Measurements from ENCODE around the gene HORMAD2.

Gene HORMAD2, protein sequence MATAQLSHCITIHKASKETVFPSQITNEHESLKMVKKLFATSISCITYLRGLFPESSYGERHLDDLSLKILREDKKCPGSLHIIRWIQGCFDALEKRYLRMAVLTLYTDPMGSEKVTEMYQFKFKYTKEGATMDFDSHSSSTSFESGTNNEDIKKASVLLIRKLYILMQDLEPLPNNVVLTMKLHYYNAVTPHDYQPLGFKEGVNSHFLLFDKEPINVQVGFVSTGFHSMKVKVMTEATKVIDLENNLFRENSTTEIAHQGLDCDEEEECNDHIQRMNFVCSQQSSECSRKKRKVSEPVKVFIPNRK

DNA sequence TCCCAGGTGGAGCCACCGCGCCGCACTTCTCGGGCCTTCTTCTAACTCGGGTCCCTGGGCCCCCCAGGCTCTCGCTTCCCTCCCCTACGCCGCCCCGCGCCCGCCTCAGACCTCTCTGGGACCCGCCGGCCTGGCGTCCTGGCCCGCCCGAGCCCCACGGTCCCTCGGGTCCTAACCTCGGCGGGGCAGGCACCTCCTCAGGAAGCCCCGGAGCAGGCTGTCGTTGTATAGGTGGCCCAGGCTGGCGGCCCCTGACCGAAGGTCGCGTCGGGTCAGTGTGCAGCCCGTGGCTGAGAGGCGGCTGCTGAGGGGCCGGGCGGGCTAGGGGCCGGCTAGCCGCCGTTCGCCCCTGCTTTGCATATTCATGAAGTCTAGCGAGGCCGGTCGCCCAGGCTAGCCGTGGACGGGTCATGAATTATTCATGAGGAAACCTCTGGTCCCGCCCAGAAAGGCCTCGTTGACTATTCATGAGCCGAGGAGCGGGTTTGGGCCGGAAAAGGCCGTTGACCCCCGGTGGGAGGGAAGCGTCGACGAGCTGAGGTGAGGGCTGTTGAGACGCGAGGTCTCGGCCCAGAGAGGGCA, at the start of gene HORMAD2:
TSS of gene HORMAD2 (plus strand) at position 513 of the 582 bp plus-strand sequence. CDS start 13,489 bp downstream, outside the sequence.
- peak; percentile 88 for DNase-seq

DNA sequence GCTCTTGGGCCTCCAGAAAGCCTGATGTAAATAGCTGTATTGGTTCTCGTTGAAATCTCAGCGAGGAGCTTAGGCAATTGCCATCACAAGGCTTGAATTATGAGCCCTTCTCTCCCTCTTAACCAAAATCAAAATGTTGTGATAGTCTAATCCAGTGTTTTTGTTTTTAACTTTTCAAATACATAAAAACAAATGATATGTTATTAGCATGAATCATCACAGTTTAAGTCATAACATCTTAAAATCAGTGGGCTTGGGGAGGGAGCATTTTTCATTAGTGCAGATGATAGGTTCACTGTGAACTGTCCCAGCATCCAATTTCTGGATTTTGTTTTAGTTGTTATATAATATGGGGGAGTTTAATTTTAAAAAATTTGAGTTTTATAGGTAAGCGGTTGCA, 48.9 kb upstream of the HORMAD2 start:
- DNase-seq = no peak

DNA sequence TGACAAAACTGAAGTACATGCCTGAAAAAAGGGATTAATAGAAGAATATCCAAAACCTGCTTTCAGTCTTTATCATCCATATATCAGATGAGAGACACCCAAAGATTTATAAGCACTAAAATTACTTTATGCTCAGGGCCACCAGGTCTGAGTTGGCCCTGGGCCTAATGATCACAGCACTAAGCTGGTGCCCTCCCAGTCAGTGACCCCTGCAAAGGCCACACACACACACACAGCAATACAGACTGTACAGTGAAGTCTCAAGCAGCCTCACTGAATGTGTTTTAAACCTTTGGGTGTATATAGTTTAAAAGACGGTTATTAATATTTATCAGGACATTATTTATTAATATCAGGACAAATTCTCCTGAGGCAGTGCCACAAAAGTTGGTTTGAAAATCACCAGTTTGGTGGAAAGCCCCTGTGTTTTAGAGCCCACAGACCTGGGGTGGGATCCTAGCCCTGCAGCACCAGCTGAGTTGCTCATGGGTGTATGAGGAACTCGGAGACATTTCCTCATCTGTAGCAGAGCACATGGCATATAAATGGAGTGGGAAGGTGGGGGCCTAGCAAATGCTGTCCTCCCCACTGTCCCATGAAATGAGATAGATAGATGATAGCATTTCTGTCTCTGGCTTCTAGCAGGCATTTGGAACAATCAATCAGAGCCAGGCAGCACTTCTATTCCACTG, 48.4 kb upstream of the HORMAD2 start:
- DNase-seq = no peak

DNA sequence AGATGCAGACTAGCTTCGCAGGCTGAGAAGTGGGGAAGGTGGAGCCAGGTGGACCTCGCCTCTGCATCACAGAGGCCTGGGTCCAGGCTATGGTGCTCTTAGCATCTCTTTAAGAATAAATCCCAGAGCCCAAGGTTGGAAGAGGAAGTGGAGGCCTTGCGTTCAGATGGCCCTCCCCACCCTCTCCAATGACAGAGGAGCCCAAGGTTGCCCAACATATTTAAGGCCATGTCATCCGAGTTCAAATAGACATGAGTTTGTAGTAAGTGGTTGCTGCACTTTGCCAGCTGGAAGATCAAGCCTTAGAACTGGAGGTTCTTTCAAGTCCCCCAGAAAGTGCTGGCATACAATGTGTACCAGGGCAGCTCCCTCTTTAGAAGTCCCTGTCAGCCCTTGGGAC, 47.1 kb upstream of the HORMAD2 start:
- DNase-seq = no peak

DNA sequence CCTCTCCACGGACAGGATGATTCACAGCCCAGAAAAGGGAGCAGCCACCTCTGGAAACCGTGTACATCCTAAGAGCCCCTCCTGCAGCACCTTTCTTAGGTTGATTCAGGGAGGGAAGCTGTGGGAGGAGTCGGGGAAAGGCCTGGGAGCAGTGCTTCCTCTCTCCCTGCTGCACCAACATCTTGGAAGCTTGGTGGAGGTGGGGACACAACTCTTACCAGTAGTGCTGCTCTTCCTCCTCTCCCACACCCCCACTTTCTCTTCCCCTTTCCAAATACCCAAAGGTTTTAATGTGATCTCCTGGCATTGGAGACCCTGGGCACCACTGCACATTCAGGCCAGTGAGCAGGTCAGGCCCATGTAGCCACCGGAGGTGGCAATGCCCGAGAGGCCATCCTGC, 46.4 kb upstream of the HORMAD2 start:
- no peak for DNase-seq

DNA sequence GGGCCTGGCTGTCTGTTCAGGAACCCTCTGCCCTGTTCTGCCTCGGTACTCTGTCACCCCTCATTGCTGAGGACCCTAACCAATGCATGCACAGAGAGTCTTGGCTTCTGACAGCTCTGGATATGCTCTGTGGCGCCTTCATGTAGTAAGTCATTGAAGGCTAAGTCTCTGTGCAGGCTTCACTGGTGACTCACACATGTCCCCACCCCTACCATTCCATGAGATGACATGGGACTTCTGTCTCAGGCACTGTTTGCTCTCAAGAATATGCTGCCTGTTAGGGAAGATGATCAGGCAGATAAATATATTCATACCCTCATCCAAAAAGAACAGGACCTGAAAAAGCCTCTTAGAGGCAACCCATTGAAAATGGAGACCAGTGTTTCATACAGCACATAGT, 43.6 kb upstream of the HORMAD2 start:
- no peak for DNase-seq

DNA sequence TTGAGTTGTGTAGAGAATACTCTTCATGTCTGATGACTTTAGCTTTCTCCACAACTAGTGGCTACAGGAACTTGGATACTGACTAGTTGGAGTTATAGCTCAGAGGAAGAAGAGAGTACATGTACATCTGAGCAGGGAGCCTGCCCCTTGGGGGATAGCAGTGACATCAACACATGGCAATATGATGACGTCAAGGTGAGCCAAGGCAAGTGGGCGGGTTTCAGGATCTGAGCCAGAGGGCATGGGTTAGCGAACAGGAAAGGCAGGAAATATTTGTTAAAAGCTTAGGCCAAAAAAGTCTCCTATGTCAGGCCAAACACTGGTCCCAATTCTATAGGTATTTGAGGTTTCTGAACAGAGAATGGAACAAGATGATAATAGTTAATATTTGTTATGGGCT, 42.0 kb upstream of the HORMAD2 start:
- DNase-seq = no peak

DNA sequence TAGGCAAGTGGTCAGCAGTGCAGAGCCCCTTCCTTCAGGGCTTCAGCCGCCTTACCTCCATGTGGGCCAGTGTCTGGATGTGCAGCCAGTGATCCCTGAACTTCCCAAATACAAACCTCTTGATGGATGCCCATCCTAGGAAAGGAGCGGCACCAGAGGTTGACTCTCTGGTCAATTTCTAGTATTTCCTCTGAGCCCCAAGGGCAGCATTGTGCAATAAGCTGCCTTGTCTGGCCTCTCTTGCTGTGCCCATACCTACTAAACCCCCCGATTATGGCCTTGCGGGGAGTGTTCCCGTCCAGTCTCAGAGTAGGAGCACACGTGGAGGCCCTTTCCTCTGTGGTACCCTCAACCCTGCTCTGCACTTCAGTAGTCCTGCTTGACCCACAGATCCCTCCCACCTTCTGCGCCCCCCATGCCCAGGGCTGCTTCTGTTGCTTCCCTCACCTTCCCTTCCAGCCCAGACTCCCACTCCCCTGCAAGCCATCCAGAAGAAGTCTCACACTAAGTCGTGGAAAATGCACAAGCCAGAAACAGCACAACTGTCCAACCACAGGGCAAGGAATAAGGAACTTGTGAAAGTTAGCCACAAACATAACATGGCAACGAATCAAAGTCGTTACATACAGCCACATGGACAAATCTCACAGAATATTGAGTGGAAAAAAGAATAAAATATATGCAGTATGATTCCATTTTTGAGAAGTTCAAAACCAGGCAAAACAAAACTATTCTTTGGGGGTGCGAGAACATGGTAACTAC, 39.6 kb upstream of the HORMAD2 start:
- no peak for DNase-seq

DNA sequence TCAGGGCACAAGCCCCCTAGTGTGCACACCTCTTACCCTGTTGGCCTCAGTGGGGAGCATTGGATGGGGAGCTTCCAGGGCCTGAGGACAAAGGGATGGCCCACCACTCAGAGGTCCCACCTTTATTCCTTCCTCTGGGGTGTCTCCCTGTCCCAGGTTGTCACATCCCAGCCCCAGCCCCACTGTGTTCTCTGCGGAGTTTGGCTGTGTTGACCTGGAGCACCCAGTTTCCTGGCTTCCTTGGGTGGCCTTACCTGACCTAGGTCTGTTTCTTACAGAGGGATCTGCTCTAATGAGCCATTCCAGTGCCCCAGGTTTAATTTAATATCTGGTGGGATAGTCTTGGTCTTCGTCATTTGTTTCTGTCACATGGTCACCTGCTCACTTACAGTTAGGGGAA, 38.8 kb upstream of the HORMAD2 start:
- DNase-seq = no peak

DNA sequence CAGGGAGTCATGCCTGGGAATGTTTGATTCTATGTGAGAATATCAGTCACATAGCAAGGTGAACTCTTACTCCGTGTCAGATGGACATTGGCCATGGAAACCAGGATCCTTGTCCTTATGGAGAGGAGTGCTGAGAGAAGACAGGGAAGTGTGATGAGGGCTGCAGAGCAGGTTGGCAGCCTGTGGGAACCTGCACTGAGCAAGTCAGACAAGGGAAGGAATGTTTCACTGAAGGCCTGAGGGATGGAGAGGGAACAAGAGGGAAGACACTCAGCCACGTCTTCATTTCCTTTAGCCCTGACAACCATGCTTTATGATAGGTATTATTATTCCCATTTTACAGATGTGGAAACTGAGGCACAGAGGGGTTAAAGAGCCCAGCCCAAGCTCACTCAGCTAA, 38.4 kb upstream of the HORMAD2 start:
- no peak for DNase-seq

DNA sequence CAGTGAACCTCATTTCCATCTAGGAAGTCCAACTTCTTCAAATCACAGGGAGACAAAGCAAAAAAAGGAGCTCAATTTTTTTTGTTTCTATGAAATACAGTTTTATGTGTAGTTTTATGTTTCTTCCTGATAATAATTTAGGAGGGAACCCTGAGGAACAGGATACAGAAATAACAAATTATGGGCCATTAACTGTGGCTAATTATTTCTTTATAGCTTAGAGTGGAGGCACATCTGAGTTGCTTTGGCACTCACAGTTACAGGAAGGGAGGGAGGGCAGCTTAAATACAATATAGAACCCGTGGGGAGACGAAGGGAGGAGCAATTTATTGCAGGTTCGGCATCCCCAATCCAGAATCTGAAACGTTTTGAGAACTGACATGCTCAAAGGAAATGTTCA, 37.1 kb upstream of the HORMAD2 start:
- DNase-seq = no peak

DNA sequence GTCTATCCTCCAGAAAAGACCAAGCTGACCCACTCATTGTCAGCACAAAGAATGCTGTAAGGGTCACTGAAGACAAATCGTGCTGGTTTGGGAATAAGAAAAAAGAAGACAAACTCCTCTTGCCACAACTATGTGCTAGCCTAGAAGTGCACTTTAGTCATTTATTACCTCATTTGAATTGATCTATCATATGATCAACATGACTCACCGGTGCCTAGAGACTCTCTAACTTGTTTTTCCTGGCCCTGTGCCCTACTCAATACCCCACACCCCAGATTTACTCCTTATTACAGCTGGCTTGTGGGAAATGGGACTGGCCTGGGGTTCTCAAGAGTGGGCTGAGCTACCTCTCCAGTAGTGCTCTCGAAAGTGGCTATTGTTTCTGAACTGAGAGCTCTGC, 35.9 kb upstream of the HORMAD2 start:
- no peak for DNase-seq

DNA sequence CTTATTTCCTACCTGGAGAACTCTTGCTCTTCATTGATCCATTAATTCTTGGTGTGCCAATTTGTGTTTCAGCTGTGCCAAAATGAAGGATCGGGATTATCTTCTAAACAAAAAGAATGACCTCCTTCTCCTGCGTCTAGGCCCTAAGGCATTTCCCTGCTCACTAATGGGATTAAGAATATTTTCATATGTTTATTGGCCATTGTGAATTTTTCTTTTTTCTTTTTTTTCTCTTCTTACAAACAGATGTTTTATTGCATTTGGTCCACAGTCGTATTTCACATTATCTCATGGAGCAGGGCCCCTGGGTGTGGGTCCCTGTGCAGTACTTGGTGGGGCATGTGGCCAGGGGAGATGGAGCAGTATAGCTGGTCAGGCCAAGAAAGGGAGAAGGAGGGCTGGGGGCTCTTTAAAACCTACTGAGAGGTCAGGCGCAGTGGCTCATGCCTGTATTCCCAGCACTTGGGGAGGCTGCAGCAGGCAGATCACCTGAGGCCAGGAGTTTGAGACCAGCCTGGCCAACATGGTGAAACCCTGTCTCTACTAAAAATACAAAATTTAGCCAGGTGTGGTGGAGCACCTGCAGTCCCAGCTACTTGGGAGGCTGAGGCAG, 35.3 kb upstream of the HORMAD2 start:
- no peak for DNase-seq

DNA sequence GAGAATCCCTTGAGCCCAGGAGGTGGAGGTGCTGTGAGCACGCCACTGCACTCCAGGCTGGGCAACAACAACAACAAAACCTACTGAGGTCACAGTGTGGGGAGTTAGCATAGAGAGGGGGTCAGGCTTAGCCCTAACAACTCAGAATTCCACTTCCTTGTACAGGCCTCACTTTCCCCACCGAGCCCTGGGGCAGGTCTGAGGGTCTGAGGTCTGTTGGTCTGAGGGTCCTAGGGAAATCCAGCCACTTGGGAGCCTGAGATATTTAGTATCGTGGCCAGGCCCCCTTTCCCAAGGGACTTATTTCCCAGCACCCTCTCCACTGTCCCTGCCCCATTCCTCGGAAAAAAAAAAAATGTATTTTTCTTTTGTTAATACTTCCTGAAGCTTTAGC, 34.8 kb upstream of the HORMAD2 start:
- no peak for DNase-seq

DNA sequence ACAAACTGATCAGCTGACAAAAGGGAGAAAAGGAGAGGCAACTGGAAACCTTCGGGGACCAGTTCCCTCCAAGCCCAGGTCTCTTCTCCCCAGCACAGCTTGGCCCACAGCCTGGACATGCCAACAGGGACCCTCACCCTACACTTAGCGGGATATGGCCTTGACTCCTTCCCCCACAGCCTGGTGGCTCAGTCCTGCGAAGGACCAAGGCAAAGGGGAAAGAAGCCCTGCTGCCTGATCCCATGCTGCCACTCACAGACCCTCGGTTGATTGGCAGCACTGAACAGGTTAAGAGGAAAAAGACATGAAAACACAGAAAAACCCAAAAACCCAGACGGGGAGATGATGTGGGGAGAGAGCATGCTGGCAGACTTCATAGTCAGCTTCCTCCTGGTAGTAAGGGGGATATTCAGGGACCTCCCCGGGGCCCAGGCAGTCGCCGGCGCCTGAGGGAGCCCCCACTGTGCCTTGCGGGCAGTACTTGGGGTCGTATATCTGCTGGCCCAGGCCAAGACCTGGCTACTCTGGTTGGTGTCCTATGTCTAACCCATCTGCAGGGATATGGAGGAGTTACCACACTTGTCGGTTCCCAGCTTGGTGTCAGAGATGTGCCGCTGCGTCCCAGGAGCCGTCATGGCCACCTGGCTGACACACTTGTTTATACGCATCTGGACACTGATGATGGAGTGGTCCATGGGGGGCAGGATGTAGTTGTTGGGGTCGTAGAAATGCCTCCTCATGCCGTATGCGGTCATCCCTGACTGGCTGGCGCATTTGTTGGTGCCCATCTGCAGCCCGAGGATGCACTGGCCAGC, 34.2 kb upstream of the HORMAD2 start:
- DNase-seq = no peak

DNA sequence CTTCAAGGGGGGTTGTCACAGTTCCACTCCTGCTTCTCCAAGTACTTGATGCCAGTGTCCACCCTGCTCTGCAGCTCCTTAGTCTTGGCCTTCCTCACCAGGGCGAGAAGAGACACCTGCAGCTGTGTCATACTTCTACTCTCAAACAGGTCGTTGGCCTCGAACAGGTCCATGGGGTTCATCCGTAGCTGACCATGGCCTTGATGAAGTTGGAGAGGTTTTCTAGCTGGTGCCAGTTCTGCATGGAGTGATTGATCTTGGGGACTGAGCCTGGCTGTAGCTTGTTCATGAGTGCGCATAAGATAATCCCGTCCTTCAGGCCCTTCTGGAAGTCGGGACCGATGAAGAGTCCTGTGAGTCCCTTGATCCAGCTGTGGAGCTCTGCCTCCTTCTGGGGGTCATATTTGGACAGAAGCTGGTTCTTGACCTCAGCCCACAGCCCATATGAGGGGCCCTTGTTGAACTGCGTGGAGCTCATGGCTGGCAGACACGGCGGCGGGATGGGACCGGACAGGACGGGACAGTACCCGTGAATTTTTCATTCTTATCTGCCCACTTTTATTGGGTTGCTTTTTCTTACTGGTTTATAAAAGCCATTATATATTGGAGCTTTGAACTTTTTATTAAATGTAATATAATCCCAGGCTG, 33.4 kb upstream of the HORMAD2 start:
- no peak for DNase-seq

DNA sequence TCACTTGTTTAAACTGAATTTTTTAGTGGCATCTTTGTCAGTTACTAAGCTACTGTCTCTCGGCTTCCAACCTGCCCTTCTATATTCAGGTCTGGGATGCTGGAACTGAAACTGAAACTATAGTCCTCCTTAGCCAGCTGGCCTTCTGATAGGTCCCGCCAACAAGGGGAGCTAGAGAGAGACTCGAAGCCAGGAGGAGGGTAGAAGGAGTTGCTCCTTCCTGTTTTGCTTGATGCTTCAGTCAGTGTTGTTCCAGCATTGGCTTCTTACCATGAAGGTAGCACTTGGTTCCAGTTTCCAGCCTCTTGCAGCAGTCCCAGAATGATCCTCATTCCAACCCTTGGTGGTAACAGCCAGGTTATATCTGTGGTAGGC, 32.9 kb upstream of the HORMAD2 start:
- no peak for DNase-seq

DNA sequence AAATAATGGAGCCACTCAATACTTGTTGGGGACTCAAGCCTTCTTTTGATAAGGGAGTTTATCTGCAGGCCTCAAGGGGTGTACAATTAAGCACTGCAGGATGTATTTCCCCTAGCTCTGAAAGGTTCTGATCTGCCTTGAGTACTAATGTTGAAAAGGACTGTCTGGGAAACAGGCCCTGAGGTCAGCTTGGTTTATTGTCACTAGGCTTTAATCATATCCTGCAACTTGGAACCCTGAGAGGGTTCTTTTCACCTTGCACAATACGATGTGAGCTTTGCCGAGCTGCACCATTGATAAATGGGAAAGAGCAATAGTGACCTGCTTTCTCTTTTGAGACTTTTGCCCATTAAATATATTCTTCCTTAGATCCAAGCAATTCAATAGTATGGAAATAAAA, 31.6 kb upstream of the HORMAD2 start:
- no peak for DNase-seq

DNA sequence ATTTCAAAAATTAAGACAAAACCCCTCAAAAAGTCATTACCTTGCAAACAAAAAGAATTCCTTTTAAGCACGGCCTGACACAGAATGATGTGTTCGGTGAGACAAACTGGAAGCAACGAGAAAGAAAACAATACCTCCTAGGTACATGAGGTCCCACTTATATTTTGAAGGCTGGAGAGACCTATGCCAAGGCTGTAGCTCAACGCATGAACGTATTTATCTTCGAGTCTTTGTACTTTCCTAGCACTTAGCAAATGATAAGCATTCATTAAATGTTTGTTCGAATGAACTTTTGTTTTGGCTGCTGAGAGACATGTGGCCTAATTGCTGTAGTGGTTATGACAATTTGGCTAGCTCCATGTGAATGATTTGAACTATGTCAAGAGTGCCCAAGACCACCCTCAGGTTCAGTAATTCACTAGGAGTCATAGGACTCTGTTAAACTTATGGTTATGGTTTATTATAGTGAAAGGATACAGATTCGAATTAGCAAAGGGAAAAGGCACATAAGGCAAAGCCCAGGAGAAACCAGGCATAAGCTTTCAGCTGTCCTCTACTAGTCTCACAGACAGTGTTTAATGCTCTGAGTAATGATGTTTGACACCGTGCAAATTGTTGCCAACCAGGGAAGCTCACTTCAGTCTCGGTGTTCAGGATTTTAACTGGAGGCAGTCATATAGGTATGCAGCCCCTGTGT, 26.0 kb upstream of the HORMAD2 start:
- DNase-seq = peak; percentile 39

DNA sequence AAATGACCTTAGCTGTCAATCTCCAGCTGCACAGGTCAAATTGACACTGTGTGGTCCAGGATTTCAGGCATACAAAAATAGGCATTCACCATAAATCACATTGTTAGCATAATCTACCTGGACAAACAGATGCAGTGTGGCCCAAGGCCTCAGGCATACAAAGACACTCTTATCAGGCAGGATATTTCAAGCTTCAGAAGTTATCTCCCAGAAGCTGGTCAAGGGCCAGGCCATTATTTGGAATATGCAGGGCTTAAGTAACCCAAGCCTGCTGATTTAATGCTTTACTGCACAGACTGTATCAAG, 25.5 kb upstream of the HORMAD2 start:
- no peak for DNase-seq

DNA sequence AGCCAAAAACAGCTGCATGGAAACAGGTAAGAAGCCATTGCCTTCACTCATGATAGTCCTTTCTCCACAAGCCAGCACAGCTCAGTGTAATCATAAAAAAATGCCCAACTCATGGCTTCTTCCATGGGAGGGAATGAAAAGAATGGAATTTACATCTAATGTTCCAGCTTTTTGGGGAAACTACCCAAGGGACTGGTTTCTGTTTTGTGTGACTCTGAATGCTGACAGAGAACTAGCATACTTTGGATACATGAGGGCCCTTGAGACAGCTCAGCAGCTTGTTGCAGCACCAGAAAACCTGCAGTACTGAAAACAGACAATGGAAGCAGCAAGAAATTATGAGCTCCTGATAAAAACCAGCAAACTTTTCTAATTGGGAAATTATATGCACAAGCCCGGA, 24.2 kb upstream of the HORMAD2 start:
- DNase-seq = no peak
